GM23338 (cell line): ENCODE results near the gene CCDC183. TPM values are rescaled to one million over a fixed set of nuclear protein-coding genes. Genes with fewer than 3 reads are reported as not detected.
A peak's percentile ranks its signal among the peaks of the same experiment; 100 is the strongest.

Experiments
- ATAC-seq: fragments of 200-7000 bp; cut with Tn5 transposase; 3 replicates; pipeline ENCODE4 v1.9.1; 2020
- DNase-seq: peaks from one replicate; pipeline ENCODE4 v3.0.0-alpha.2; 2015; ENCODE audit warnings: low spot score
- H2AFZ ChIP-seq: fragments of 200-600 bp; sonication (generic); 2 replicates; pipeline ENCODE4 v1.8.0; 2016; ENCODE audit warnings: antibody characterized with exemption, mild to moderate bottlenecking, moderate library complexity
- H3F3A ChIP-seq: fragments of 200-600 bp; sonication (generic); replicated peaks from 2 replicates; pipeline ENCODE4 v1.8.0; 2017; ENCODE audit warnings: antibody characterized with exemption, mixed run types, low read depth
- H3K27ac ChIP-seq: fragments of 200-600 bp; sonication (generic); 2 replicates; pipeline ENCODE4 v1.6.1; 2016; ENCODE audit warnings: low read depth
- H3K27me3 ChIP-seq: fragments of 200-600 bp; sonication (generic); 2 replicates; pipeline ENCODE4 v1.8.0; 2016; ENCODE audit warnings: mild to moderate bottlenecking, mixed run types, moderate library complexity; ENCODE audit not compliant: insufficient read depth
- H3K36me3 ChIP-seq: fragments of 200-600 bp; sonication (generic); 2 replicates; pipeline ENCODE4 v1.8.0; 2016; ENCODE audit warnings: mild to moderate bottlenecking; ENCODE audit not compliant: insufficient read depth
- H3K4me1 ChIP-seq: fragments of 200-600 bp; sonication (generic); 2 replicates; pipeline ENCODE4 v1.8.0; 2016; ENCODE audit warnings: mild to moderate bottlenecking, moderate library complexity; ENCODE audit not compliant: insufficient read depth
- H3K4me2 ChIP-seq: fragments of 200-600 bp; sonication (generic); 2 replicates; pipeline ENCODE4 v1.7.1; 2017; ENCODE audit warnings: mixed run types
- H3K4me3 ChIP-seq: fragments of 200-600 bp; sonication (generic); 2 replicates; pipeline ENCODE4 v1.6.1; 2016; ENCODE audit warnings: mixed run types
- H3K79me2 ChIP-seq: fragments of 200-600 bp; sonication (generic); replicated peaks from 2 replicates; pipeline ENCODE4 v1.8.0; 2017; ENCODE audit warnings: mild to moderate bottlenecking; ENCODE audit not compliant: insufficient read depth
- H3K9me2 ChIP-seq: fragments of 200-600 bp; sonication (generic); 2 replicates; pipeline ENCODE4 v1.8.0; 2017; ENCODE audit not compliant: insufficient read depth
- H4K20me1 ChIP-seq: fragments of 200-600 bp; sonication (generic); replicated peaks from 2 replicates; pipeline ENCODE4 v1.8.0; 2017; ENCODE audit warnings: mild to moderate bottlenecking; ENCODE audit not compliant: insufficient read depth
- H3K27ac Mint-ChIP-seq: 2 replicates; pipeline ENCODE4 v1.8.0; 2020; ENCODE audit warnings: inconsistent platforms, mild to moderate bottlenecking, moderate library complexity, mixed read lengths
- H3K27me3 Mint-ChIP-seq: 3 replicates; pipeline ENCODE4 v1.8.0; 2022; ENCODE audit warnings: low read depth, mild to moderate bottlenecking, moderate library complexity, mixed read lengths, inconsistent platforms; ENCODE audit not compliant: insufficient read depth, poor library complexity
- H3K36me3 Mint-ChIP-seq: 3 replicates; pipeline ENCODE4 v1.8.0; 2021; ENCODE audit warnings: low read depth, mild to moderate bottlenecking, inconsistent platforms, moderate library complexity, mixed read lengths
- H3K4me1 Mint-ChIP-seq: 3 replicates; pipeline ENCODE4 v1.8.0; 2020; ENCODE audit warnings: mild to moderate bottlenecking, inconsistent platforms, mixed read lengths
- H3K4me3 Mint-ChIP-seq: 3 replicates; pipeline ENCODE4 v1.8.0; 2021; ENCODE audit warnings: moderate library complexity, mild to moderate bottlenecking, inconsistent platforms, mixed read lengths
- H3K9me3 Mint-ChIP-seq: 3 replicates; pipeline ENCODE4 v1.8.0; 2020; ENCODE audit warnings: moderate library complexity, mild to moderate bottlenecking, inconsistent platforms, mixed read lengths
- CREB1 ChIP-seq: fragments of 250-450 bp; sonication (Bioruptor Pico); IDR thresholded peaks from 2 replicates; pipeline ENCODE4 v1.5.0; 2020; ENCODE audit warnings: low read depth, mild to moderate bottlenecking, moderate library complexity
- EZH2 ChIP-seq: fragments of 200-600 bp; sonication (generic); IDR thresholded peaks from one replicate; pipeline ENCODE4 v1.8.0; 2017; ENCODE audit warnings: antibody characterized with exemption, mild to moderate bottlenecking, low read depth; ENCODE audit not compliant: unreplicated experiment
- EZH2phosphoT487 ChIP-seq: fragments of 200-600 bp; sonication (generic); IDR thresholded peaks from one replicate; pipeline ENCODE4 v1.8.1; 2018; ENCODE audit warnings: antibody characterized with exemption; ENCODE audit not compliant: unreplicated experiment
- JUNB ChIP-seq: IDR thresholded peaks from one replicate; pipeline ENCODE4 v1.6.1; 2016; ENCODE audit warnings: antibody characterized with exemption; ENCODE audit not compliant: unreplicated experiment
- NANOG ChIP-seq: IDR thresholded peaks from 2 replicates; pipeline ENCODE4 v1.6.1; 2016; ENCODE audit warnings: antibody characterized with exemption, borderline replicate concordance
- POLR2AphosphoS5 ChIP-seq: IDR thresholded peaks from 2 replicates; pipeline ENCODE4 v1.6.1; 2016; ENCODE audit warnings: antibody characterized with exemption, low read depth
- STAT1 ChIP-seq: IDR thresholded peaks from one replicate; pipeline ENCODE4 v1.6.1; 2016; ENCODE audit warnings: antibody characterized with exemption; ENCODE audit not compliant: unreplicated experiment
- ZNF114 ChIP-seq: fragments of 250-450 bp; sonication (Bioruptor Pico); IDR thresholded peaks from 2 replicates; pipeline ENCODE4 v1.5.0; 2020; ENCODE audit warnings: mild to moderate bottlenecking, moderate library complexity
- ZNF331 ChIP-seq: fragments of 250-450 bp; sonication (Bioruptor Pico); IDR thresholded peaks from 2 replicates; pipeline ENCODE4 v1.5.0; 2020; ENCODE audit warnings: low read depth, mild to moderate bottlenecking, moderate library complexity
- polyA plus RNA-seq: library from polyadenylated mRNA; unstranded; fragments of >200 nt; fragmentation: Nextera tagmentation; extraction: Ambion mirVana; gene quantifications from 2 replicates; pipeline ENCODE4 v1.2.1, GENCODE V29; 2016
- total RNA-seq: library from RNA; depleted of rRNA; stranded (reverse); fragments of >200 nt; shearing (Covaris generic); gene quantifications from 2 replicates; pipeline ENCODE4 v1.2.3, GENCODE V29; 2014
- TF ChIP-seq, protein P1 (sequence below): IDR thresholded peaks from 2 replicates; pipeline ENCODE4 v1.6.1; 2016; ENCODE audit warnings: antibody characterized with exemption
- TF ChIP-seq, protein P2 (sequence below), 2 experiments: fragments of 200-600 bp in 1 of 2; sonication (generic) in 1 of 2; conservative IDR thresholded peaks; 2 replicates each; pipeline versions ENCODE4 v1.5.1 to v1.6.1; 2016 to 2017; ENCODE audit warnings: antibody characterized with exemption in 2 of 2, low read depth in 2 of 2, mild to moderate bottlenecking in 2 of 2, moderate library complexity in 1 of 2
- TF ChIP-seq, protein P3 (sequence below): fragments of 250-450 bp; sonication (Bioruptor Pico); IDR thresholded peaks from 2 replicates; pipeline ENCODE4 v1.5.0; 2020; ENCODE audit warnings: mild to moderate bottlenecking, moderate library complexity
- TF ChIP-seq, protein P4 (sequence below): IDR thresholded peaks from one replicate; pipeline ENCODE4 v1.6.1; 2018; ENCODE audit warnings: antibody characterized with exemption; ENCODE audit not compliant: unreplicated experiment

The CCDC183 gene
- total and polyA plus RNA-seq, 2 experiments from 2014 or later = 1.1 to 1.2 TPM

DNA sequence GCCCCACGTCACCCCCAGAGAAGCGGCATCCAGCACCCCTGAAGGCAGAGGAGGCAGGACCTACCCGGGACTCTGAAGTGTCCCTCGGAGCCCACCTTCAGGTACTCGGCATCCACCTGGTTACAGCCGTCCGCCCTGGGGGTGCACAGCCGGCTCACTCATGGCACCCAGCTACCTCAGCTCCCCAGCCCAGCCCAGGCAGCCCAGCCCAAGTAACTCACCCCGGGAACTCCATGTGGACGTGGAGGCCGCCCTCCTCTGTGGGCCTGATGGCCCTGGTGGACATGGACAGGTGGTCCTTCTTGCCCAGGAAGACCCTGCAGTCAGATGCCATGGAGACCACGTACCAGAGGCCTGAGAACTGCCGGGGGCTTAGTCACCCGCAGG is 32.5 kb upstream of the CCDC183 start:
- Histone ChIP-seq H3K4me1 (no peaks in the 10 kb centered on the region), H3K79me2 (no peaks in the 10 kb centered on the region), H2AFZ (peak overlapping the region; percentile 80; the same call in 1 of the 2 replicates), H4K20me1 (no peaks in the 10 kb centered on the region), H3K36me3 (no peaks in the 10 kb centered on the region), H3K27me3 (no peaks in the 10 kb centered on the region), H3K27ac (no peak overlapping the region), H3K4me3 (peak overlapping the region; percentile 51), H3K4me2 (peak overlapping the region; percentile 76; the same call in 1 of the 2 replicates), H3K9me2 (no peaks in the 10 kb centered on the region), H3F3A (0 out of 2 replicates have a peak, but pooled peaks cover 5% of the 10 kb centered on the region)
- Mint-ChIP-seq H3K4me3 (no peak overlapping the region), H3K9me3 (peaks cover 13% of the 10 kb centered on the region), H3K4me1 (peaks cover 13% of the 10 kb centered on the region), H3K36me3 (peaks cover 3% of the 10 kb centered on the region; the same call in 2 of the 3 replicates), H3K27me3 (peaks cover 8% of the 10 kb centered on the region), H3K27ac (no peak overlapping the region)
- no peak for DNase-seq
- no peak for ATAC-seq
- no peak for TF ChIP-seq STAT1
- TF ChIP-seq NANOG = no peak
- TF ChIP-seq, protein P1, sequence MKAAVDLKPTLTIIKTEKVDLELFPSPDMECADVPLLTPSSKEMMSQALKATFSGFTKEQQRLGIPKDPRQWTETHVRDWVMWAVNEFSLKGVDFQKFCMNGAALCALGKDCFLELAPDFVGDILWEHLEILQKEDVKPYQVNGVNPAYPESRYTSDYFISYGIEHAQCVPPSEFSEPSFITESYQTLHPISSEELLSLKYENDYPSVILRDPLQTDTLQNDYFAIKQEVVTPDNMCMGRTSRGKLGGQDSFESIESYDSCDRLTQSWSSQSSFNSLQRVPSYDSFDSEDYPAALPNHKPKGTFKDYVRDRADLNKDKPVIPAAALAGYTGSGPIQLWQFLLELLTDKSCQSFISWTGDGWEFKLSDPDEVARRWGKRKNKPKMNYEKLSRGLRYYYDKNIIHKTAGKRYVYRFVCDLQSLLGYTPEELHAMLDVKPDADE = no peak
- TF ChIP-seq, protein P2, sequence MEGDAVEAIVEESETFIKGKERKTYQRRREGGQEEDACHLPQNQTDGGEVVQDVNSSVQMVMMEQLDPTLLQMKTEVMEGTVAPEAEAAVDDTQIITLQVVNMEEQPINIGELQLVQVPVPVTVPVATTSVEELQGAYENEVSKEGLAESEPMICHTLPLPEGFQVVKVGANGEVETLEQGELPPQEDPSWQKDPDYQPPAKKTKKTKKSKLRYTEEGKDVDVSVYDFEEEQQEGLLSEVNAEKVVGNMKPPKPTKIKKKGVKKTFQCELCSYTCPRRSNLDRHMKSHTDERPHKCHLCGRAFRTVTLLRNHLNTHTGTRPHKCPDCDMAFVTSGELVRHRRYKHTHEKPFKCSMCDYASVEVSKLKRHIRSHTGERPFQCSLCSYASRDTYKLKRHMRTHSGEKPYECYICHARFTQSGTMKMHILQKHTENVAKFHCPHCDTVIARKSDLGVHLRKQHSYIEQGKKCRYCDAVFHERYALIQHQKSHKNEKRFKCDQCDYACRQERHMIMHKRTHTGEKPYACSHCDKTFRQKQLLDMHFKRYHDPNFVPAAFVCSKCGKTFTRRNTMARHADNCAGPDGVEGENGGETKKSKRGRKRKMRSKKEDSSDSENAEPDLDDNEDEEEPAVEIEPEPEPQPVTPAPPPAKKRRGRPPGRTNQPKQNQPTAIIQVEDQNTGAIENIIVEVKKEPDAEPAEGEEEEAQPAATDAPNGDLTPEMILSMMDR (conservative IDR thresholded peaks at IDR 0.05; ENCODE audit: low read depth in 2 of 2) = no peak
- no peak for TF ChIP-seq POLR2AphosphoS5
- no peak for TF ChIP-seq EZH2phosphoT487
- TF ChIP-seq ZNF114 (CRISPR knock-in tag) = no peak
- TF ChIP-seq, protein P3, sequence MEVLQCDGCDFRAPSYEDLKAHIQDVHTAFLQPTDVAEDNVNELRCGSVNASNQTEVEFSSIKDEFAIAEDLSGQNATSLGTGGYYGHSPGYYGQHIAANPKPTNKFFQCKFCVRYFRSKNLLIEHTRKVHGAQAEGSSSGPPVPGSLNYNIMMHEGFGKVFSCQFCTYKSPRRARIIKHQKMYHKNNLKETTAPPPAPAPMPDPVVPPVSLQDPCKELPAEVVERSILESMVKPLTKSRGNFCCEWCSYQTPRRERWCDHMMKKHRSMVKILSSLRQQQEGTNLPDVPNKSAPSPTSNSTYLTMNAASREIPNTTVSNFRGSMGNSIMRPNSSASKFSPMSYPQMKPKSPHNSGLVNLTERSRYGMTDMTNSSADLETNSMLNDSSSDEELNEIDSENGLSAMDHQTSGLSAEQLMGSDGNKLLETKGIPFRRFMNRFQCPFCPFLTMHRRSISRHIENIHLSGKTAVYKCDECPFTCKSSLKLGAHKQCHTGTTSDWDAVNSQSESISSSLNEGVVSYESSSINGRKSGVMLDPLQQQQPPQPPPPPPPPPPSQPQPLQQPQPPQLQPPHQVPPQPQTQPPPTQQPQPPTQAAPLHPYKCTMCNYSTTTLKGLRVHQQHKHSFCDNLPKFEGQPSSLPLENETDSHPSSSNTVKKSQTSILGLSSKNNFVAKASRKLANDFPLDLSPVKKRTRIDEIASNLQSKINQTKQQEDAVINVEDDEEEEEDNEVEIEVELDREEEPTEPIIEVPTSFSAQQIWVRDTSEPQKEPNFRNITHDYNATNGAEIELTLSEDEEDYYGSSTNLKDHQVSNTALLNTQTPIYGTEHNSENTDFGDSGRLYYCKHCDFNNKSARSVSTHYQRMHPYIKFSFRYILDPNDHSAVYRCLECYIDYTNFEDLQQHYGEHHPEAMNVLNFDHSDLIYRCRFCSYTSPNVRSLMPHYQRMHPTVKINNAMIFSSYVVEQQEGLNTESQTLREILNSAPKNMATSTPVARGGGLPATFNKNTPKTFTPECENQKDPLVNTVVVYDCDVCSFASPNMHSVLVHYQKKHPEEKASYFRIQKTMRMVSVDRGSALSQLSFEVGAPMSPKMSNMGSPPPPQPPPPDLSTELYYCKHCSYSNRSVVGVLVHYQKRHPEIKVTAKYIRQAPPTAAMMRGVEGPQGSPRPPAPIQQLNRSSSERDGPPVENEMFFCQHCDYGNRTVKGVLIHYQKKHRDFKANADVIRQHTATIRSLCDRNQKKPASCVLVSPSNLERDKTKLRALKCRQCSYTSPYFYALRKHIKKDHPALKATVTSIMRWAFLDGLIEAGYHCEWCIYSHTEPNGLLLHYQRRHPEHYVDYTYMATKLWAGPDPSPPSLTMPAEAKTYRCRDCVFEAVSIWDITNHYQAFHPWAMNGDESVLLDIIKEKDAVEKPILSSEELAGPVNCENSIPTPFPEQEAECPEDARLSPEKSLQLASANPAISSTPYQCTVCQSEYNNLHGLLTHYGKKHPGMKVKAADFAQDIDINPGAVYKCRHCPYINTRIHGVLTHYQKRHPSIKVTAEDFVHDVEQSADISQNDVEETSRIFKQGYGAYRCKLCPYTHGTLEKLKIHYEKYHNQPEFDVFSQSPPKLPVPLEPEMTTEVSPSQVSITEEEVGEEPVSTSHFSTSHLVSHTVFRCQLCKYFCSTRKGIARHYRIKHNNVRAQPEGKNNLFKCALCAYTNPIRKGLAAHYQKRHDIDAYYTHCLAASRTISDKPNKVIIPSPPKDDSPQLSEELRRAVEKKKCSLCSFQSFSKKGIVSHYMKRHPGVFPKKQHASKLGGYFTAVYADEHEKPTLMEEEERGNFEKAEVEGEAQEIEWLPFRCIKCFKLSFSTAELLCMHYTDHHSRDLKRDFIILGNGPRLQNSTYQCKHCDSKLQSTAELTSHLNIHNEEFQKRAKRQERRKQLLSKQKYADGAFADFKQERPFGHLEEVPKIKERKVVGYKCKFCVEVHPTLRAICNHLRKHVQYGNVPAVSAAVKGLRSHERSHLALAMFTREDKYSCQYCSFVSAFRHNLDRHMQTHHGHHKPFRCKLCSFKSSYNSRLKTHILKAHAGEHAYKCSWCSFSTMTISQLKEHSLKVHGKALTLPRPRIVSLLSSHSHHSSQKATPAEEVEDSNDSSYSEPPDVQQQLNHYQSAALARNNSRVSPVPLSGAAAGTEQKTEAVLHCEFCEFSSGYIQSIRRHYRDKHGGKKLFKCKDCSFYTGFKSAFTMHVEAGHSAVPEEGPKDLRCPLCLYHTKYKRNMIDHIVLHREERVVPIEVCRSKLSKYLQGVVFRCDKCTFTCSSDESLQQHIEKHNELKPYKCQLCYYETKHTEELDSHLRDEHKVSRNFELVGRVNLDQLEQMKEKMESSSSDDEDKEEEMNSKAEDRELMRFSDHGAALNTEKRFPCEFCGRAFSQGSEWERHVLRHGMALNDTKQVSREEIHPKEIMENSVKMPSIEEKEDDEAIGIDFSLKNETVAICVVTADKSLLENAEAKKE (CRISPR knock-in tag) = no peak
- no peak for TF ChIP-seq CREB1
- TF ChIP-seq EZH2 = no peak
- TF ChIP-seq ZNF331 = no peak
- TF ChIP-seq JUNB = no peak
- TF ChIP-seq, protein P4, sequence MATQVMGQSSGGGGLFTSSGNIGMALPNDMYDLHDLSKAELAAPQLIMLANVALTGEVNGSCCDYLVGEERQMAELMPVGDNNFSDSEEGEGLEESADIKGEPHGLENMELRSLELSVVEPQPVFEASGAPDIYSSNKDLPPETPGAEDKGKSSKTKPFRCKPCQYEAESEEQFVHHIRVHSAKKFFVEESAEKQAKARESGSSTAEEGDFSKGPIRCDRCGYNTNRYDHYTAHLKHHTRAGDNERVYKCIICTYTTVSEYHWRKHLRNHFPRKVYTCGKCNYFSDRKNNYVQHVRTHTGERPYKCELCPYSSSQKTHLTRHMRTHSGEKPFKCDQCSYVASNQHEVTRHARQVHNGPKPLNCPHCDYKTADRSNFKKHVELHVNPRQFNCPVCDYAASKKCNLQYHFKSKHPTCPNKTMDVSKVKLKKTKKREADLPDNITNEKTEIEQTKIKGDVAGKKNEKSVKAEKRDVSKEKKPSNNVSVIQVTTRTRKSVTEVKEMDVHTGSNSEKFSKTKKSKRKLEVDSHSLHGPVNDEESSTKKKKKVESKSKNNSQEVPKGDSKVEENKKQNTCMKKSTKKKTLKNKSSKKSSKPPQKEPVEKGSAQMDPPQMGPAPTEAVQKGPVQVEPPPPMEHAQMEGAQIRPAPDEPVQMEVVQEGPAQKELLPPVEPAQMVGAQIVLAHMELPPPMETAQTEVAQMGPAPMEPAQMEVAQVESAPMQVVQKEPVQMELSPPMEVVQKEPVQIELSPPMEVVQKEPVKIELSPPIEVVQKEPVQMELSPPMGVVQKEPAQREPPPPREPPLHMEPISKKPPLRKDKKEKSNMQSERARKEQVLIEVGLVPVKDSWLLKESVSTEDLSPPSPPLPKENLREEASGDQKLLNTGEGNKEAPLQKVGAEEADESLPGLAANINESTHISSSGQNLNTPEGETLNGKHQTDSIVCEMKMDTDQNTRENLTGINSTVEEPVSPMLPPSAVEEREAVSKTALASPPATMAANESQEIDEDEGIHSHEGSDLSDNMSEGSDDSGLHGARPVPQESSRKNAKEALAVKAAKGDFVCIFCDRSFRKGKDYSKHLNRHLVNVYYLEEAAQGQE = no peak
